NCI-H146 treated with DMSO at 0.1 percent for 48 hours (cell line): ENCODE results near the gene TSSK3.
A peak's percentile ranks its signal among the peaks of the same experiment; 100 is the strongest.

ENCODE experiments used
- DNase-seq: peaks from one replicate; lab custom pipeline; 2025; ENCODE audit not compliant: unreplicated experiment; lab: John Stamatoyannopoulos, UW

TSSK3 gene, protein sequence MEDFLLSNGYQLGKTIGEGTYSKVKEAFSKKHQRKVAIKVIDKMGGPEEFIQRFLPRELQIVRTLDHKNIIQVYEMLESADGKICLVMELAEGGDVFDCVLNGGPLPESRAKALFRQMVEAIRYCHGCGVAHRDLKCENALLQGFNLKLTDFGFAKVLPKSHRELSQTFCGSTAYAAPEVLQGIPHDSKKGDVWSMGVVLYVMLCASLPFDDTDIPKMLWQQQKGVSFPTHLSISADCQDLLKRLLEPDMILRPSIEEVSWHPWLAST

DNA sequence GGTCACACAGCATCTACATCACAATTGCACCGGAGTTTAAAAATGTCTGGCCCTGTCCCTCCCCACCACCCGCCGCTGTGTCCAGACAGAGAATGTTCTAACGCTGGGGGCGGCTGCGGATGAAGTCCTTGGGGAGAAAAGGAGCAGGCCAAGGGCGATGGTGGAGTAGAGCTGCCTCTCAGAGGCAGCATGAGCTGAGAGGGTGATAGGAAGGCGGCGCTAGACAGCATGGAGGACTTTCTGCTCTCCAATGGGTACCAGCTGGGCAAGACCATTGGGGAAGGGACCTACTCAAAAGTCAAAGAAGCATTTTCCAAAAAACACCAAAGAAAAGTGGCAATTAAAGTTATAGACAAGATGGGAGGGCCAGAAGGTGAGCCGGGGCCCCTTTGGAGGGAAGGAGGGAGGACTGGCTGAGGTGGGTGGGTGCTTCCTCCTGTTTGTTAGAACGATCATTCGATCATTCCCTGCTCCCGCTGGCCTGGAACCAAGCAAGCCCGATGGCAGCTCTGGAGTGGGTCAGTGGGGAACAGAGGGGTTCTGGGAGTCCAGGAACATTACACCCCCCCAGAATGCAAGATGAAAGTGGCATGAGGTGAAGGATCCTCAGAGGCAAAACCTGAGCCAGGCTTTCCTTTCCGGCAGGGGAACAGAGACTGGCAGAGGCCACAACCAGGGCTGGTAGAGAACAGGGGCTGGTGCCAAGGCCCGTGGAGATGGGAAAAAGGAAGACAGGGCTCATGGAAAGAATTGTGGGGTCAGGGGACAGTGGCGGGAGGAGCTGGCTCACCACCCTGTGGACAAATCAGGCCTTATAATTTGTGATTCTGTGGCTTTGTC is at the start of gene TSSK3, which contains the start of gene FAM229A:
TSS of gene TSSK3 (plus strand) at position 66 of the 840 bp plus-strand sequence. CDS start at position 229, 163 bp downstream.
TSS of gene FAM229A (minus strand) at position 12 of the 840 bp plus-strand sequence. CDS start 394 bp downstream, outside the sequence.
- no peak for DNase-seq

DNA sequence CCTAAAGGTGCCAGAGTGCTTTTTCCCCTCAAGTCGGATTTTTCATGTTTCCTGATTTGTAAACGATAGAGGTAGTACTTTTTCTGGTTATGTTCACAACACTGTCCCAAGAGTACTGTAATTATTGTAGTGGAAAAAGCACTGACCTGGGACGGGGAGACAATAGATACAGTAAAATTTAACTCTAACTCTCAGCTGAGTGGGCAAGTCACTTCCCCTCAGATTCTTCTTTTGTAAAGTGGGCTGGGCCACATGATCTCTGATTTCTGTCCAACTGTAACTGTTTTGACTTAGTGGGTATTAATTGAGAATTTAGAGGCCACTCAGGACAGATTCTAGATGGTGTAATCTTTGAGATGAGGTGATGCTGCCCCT is 45.4 kb upstream of the TSSK3 start:
- no peak for DNase-seq

DNA sequence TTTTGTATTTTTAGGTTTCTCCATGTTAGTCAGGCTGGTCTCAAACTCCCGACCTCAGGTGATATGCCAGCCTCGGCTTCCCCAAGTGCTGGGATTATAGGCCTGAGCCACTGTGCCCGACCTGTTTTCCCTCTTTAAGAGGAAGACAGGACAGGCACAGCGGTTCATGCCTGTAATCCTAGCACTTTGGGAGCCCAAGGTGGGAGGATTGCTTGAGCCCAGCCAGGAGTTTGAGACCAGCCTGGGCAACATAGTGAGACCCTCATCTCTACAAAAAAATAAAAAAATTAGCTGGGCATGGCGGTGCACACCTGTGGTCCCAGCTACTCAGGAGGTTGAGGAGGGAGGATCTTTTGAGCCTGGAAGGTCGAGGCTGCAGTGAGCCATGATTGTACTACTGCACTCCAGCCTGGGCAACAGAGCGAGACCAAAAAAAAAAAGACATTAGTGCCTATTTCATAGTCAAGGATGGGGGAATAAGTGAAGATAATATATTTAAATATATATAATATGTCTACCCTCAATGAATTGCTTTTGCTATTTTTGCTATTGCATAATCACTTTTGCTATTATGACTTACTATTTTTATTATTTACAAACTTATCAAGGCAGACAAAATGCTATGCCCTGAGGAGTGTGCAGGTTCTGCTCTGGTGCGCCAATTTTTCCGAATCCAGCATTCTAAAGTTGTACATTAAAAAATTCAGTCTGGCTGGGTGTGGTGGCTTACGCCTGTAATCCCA is 44.0 kb upstream of the TSSK3 start:
- no peak for DNase-seq

DNA sequence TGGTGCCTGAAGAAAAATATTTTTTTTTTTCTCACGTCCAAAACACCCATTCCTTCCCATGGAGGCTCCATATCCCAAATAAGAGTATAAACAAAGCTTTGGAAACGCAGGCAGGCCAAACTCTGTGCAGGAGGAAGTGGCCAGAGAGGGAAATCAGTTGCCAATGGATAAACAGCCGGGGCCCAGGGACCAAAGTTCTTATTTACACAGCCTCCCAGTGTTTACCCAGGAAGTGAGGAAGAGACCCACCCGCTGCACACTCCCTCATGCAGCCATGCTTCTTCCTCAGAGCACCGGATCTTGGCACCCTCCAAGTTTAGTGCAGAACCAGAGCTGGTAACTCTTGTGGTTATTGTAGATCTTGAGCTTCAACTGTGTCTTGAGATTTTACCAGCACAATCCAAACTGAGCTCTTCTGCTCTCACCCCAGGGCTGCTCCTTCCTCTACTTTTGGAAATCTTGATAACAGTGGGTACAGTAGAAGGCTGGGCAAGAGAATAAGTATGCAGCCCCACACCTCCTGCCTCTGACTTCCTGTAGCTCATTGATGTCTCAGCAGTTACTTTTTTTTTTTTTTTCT is 40.5 kb upstream of the TSSK3 start:
- DNase-seq: no peak

DNA sequence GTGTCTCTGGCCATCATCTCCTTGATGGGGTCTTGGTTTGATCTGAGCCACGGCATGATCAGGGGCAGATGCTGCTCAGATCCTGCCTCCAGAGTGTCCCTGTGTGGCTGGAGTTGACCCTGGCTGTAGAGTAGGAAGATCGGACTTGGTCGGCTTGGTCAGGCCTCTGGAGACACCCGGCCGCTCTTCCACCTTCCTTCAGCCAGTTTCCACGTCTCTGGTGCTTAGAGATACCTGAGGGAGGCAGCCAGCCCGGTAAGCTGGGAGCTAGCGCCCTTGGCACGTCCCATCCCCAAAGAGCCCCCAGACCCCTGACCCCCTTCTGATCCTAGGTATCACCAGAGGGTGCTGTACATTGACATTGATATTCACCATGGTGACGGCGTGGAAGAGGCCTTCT is 35.1 kb upstream of the TSSK3 start:
- no peak for DNase-seq

GRCh38 chr1:32329931-32330466 is 32.3 kb upstream of the TSSK3 start:
- DNase-seq: no peak

- DNase-seq: no peak
Observed at GRCh38 chr1:32330558-32331151, 31.7 kb upstream of the TSSK3 start.

DNA sequence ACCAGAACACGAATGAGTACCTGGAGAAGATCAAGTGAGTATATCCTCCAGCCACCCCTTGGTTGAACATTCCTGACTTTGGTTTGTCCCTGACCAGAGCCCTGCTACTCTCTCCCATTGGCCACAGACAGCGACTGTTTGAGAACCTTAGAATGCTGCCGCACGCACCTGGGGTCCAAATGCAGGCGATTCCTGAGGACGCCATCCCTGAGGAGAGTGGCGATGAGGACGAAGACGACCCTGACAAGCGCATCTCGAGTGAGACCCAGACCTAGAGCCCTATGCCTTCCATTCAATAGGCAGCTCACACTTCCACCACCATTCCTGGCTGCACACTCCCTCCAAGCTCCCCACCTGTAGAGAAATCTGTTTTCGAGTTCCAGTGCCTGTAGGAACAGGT is 30.8 kb upstream of the TSSK3 start:
- DNase-seq: no peak

- DNase-seq: no peak
Observed at GRCh38 chr1:32332290-32333079, 29.9 kb upstream of the TSSK3 start.

GRCh38 chr1:32333251-32333963 is 28.9 kb upstream of the TSSK3 start:
- DNase-seq: no peak

GRCh38 chr1:32334274-32334861 is 28.0 kb upstream of the TSSK3 start:
- DNase-seq: no peak

GRCh38 chr1:32334864-32335534 is 27.3 kb upstream of the TSSK3 start:
- DNase-seq: no peak

DNA sequence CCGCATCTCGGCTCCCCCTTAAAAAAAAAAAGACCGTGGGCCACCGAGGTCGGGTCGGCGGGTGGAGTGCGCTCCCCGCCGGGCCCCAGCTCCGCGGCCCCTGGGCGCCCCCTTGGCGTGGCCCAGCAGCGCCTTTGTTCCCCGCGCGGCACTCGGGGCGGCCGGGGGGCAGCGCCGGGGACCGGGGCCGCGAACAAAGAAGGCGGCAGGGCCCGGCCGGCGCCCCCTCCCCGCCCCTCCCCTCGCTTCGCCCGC is 26.9 kb upstream of the TSSK3 start:
- no peak for DNase-seq

DNA sequence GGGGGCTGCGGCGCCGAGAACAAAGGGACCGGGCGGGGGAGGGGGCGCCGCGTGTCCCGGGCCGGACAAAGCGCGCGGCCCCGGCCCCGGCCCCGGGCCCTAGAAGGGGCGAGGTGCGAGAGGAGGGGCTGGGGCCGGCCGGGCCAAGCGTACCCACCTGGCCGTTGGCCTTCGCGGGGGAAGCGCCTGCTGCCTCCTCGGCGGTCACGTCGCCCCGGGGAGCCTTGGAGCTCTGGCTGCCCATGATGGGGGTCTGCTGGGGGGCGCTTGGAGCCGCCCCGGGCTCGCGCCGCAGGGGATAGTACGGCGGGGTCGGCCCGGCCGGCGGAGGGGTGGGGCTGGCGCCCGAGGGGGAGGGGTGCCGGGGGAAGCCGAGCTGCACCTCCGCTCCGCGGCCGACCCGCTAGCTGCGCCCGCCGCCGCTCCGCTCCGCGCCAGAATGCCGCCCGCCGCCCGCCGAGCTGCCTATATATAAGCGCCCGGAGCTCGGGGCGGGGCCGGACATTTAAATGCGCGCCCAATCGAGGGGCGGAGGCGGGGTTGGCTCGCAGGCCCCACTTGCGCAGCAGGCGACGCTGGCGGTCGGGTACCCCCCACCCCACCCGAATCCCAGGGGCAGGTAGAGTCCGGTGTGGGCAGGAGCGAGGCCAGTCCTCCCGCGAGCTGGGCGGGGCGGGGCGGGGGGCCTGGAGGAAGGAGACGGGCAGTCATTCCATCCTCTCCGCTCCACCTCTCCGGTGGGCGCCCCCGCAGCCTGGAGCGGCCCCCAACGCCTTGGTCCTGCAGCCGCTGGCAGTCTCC is 26.3 kb upstream of the TSSK3 start, which contains the start of gene MARCKSL1:
TSS of gene MARCKSL1 (minus strand) at position 444 of the 801 bp plus-strand sequence. CDS start at position 244, 200 bp downstream.
- DNase-seq: peak; percentile 13

- no peak for DNase-seq
Observed at GRCh38 chr1:32336591-32336932, 25.8 kb upstream of the TSSK3 start.

DNA sequence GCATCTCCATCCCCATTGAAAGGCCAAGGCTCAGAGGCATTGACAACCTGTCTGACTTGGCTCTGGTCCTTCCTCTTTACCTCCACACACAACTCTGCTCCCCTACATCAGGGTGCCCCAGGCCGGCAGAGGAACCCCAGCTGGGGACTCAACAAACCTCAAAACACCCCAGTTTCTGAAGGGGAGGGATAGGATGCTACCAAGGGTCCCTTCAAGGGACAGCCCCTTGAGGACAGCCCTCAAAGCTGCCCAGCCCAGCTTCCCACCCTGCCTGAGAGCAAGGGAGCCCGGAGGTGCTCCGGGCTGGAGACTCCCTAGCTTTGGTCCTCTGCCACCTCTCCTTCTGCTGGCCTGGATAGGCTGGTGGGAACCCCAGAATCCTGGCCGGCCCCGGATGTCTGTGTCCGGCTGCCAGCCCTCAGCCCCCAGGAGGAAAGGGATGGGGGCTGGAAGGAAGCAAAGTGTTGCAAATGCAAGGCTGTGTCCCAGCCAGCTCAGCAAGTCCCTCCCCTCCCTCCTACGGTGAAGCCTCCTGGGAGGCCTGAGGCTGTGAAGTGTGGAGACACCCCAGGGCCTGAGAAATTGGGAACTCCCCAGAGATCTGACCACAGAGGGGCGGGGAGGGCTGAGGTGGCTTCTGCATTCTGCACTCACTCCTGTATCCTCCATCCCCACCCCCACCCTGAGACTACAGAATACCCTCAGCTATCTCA is 25.2 kb upstream of the TSSK3 start:
- no peak for DNase-seq
